Measurements from ENCODE around the gene FOXP1.

- TF ChIP-seq, protein P1, sequence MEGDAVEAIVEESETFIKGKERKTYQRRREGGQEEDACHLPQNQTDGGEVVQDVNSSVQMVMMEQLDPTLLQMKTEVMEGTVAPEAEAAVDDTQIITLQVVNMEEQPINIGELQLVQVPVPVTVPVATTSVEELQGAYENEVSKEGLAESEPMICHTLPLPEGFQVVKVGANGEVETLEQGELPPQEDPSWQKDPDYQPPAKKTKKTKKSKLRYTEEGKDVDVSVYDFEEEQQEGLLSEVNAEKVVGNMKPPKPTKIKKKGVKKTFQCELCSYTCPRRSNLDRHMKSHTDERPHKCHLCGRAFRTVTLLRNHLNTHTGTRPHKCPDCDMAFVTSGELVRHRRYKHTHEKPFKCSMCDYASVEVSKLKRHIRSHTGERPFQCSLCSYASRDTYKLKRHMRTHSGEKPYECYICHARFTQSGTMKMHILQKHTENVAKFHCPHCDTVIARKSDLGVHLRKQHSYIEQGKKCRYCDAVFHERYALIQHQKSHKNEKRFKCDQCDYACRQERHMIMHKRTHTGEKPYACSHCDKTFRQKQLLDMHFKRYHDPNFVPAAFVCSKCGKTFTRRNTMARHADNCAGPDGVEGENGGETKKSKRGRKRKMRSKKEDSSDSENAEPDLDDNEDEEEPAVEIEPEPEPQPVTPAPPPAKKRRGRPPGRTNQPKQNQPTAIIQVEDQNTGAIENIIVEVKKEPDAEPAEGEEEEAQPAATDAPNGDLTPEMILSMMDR (IDR thresholded peaks at IDR 0.05), result no peak
- TF ChIP-seq POLR2A (IDR thresholded peaks at IDR 0.05), result no peak
- TF ChIP-seq POLR2AphosphoS5 (IDR thresholded peaks at IDR 0.05), result no peak
Observed at GRCh38 chr3:71490692-71491091, 92.8 kb downstream of the FOXP1 start.

All from breast epithelium (tissue), 3 donors.